H1 (cell line): Measurements from ENCODE around the gene FAAP100. TPM values are rescaled to one million over a fixed set of nuclear protein-coding genes. Genes with fewer than 3 reads are reported as not detected.

Source experiments
- CTCF ChIA-PET: fragments of 300-600 bp; sonication (Branson Sonifier 250); formaldehyde crosslinking; loops from one replicate; lab custom pipeline; 2021; ENCODE audit not compliant: partially characterized antibody; lab: Charles Lee
- POLR2A ChIA-PET: fragments of 300-600 bp; sonication (Branson Sonifier 250); formaldehyde crosslinking; loops from one replicate; lab custom pipeline; 2021; ENCODE audit warnings: inconsistent platforms; ENCODE audit not compliant: partially characterized antibody; lab: Charles Lee
- DNase-seq, 2 experiments: peaks; one replicate each; pipeline versions ENCODE4 v3.0.0 to v3.0.0-alpha.2; 2010 to 2022; ENCODE audit warnings: low spot score in 2 of 2, low read depth in 1 of 2, mixed read lengths in 1 of 2
- FAIRE-seq: peaks from 2 replicates; lab custom pipeline; 2011; peaks lifted over from hg19 to GRCh38; lab: Jason Lieb, UNC
- H2AFZ ChIP-seq: 2 replicates; pipeline ENCODE4 v1.8.1; 2012; ENCODE audit warnings: low read length, inconsistent platforms
- H2AK5ac ChIP-seq: 2 replicates; pipeline ENCODE4 v1.6.1; 2013; ENCODE audit warnings: low read depth, low read length
- H2BK120ac ChIP-seq: replicated peaks from 2 replicates; pipeline ENCODE3; 2013; ENCODE audit warnings: low read depth, low read length, inconsistent platforms
- H2BK12ac ChIP-seq: 2 replicates; pipeline ENCODE4 v1.6.1; 2013; ENCODE audit warnings: low read depth, low read length
- H2BK15ac ChIP-seq: 2 replicates; pipeline ENCODE4 v1.6.1; 2013; ENCODE audit warnings: low read length
- H2BK20ac ChIP-seq: 2 replicates; pipeline ENCODE4 v1.6.1; 2013; ENCODE audit warnings: low read length
- H2BK5ac ChIP-seq: 2 replicates; pipeline ENCODE4 v1.6.1; 2013; ENCODE audit warnings: low read depth, low read length
- H3K14ac ChIP-seq: 2 replicates; pipeline ENCODE4 v1.6.1; 2013; ENCODE audit warnings: inconsistent platforms; ENCODE audit not compliant: insufficient read length
- H3K18ac ChIP-seq: 2 replicates; pipeline ENCODE4 v1.6.1; 2013; ENCODE audit warnings: low read length; ENCODE audit errors: extremely low read depth
- H3K23ac ChIP-seq: 2 replicates; pipeline ENCODE4 v1.6.1; 2013; ENCODE audit warnings: inconsistent platforms; ENCODE audit not compliant: insufficient read length
- H3K23me2 ChIP-seq: 2 replicates; pipeline ENCODE4 v1.6.1; 2013; ENCODE audit warnings: low read depth, low read length
- H3K27ac ChIP-seq: 2 replicates; pipeline ENCODE4 v1.6.1; 2011; ENCODE audit warnings: low read depth, low read length, inconsistent platforms
- H3K27me3 ChIP-seq, 4 experiments: replicated peaks in 1 of 4; 1 replicate in 1 of 4; 2 replicates in 3 of 4; pipeline versions ENCODE4 v1.6.1 to v1.8.1; 2011 to 2013; ENCODE audit warnings: low read length in 3 of 4, mild to moderate bottlenecking in 3 of 4, inconsistent platforms in 2 of 4, mixed read lengths in 2 of 4, moderate library complexity in 1 of 4; ENCODE audit not compliant: control insufficient read depth in 3 of 4, insufficient read depth in 3 of 4; ENCODE audit errors: extremely low read depth in 1 of 4
- H3K36me3 ChIP-seq, 4 experiments: 2 replicates each; pipeline versions ENCODE4 v1.6.1 to v1.8.1; 2011 to 2013; ENCODE audit warnings: mild to moderate bottlenecking in 4 of 4, low read length in 3 of 4, moderate library complexity in 2 of 4, control low read depth in 1 of 4, inconsistent platforms in 1 of 4; ENCODE audit not compliant: insufficient read depth in 4 of 4, control insufficient read depth in 2 of 4
- H3K4ac ChIP-seq: replicated peaks from 2 replicates; pipeline ENCODE3; 2013; ENCODE audit warnings: low read length, low read depth, mixed read lengths, inconsistent platforms; ENCODE audit not compliant: insufficient read length
- H3K4me1 ChIP-seq, 4 experiments: replicated peaks in 1 of 4; 1 replicate in 1 of 4; 2 replicates in 3 of 4; pipeline versions ENCODE4 v1.6.1 to v1.8.1; 2011 to 2013; ENCODE audit warnings: low read length in 3 of 4, inconsistent platforms in 2 of 4, mixed read lengths in 1 of 4; ENCODE audit not compliant: insufficient read depth in 4 of 4, control insufficient read depth in 3 of 4
- H3K4me2 ChIP-seq, 2 experiments: 2 replicates each; pipeline versions ENCODE4 v1.6.1 to v1.8.1; 2011 to 2013; ENCODE audit warnings: low read depth in 2 of 2, low read length in 2 of 2, control low read depth in 1 of 2, inconsistent platforms in 1 of 2, mild to moderate bottlenecking in 1 of 2; ENCODE audit not compliant: insufficient read depth in 1 of 2
- H3K4me3 ChIP-seq, 4 experiments: fragments of 200-600, 300-600 bp in 1 of 4; sonication (generic), shearing (Covaris generic), sonication (Bioruptor Twin) in 1 of 4; 2 replicates each; pipeline versions ENCODE4 v1.5.1 to v1.8.1; 2011 to 2016; ENCODE audit warnings: low read length in 4 of 4, low read depth in 3 of 4, control low read depth in 2 of 4, inconsistent platforms in 2 of 4, mild to moderate bottlenecking in 2 of 4, mixed read lengths in 1 of 4, moderate library complexity in 1 of 4; ENCODE audit not compliant: insufficient read depth in 2 of 4; ENCODE audit errors: extremely low read depth in 1 of 4
- H3K56ac ChIP-seq: replicated peaks from 2 replicates; pipeline ENCODE3; 2013; ENCODE audit warnings: low read depth, mild to moderate bottlenecking, mixed read lengths, low read length, inconsistent platforms; ENCODE audit not compliant: insufficient read length
- H3K79me1 ChIP-seq: 2 replicates; pipeline ENCODE4 v1.6.1; 2013; ENCODE audit warnings: low read depth, low read length, control low read depth
- H3K79me2 ChIP-seq, 2 experiments: 2 replicates each; pipeline versions ENCODE4 v1.6.1 to v1.8.1; 2012 to 2013; ENCODE audit warnings: low read length in 2 of 2, mild to moderate bottlenecking in 2 of 2, inconsistent platforms in 1 of 2; ENCODE audit not compliant: insufficient read depth in 2 of 2, control insufficient read depth in 1 of 2
- H3K9ac ChIP-seq, 4 experiments: replicated peaks in 1 of 4; 1 replicate in 1 of 4; 2 replicates in 3 of 4; pipeline versions ENCODE4 v1.6.1 to v1.8.1; 2011 to 2013; ENCODE audit warnings: low read depth in 3 of 4, low read length in 3 of 4, control low read depth in 2 of 4, mild to moderate bottlenecking in 2 of 4, moderate library complexity in 2 of 4, inconsistent platforms in 1 of 4; ENCODE audit errors: extremely low read depth in 1 of 4
- H3K9me3 ChIP-seq, 2 experiments: 2 replicates each; pipeline versions ENCODE4 v1.6.1 to v1.8.1; 2012 to 2013; ENCODE audit warnings: mild to moderate bottlenecking in 2 of 2, moderate library complexity in 2 of 2, control low read depth in 1 of 2, inconsistent platforms in 1 of 2, low read depth in 1 of 2, low read length in 1 of 2, mixed read lengths in 1 of 2; ENCODE audit not compliant: insufficient read depth in 2 of 2
- H4K20me1 ChIP-seq, 2 experiments: replicated peaks in 1 of 2; 2 replicates each; pipeline versions ENCODE3 to v1.8.1; 2011 to 2013; ENCODE audit warnings: inconsistent platforms in 2 of 2, low read length in 2 of 2, mild to moderate bottlenecking in 1 of 2; ENCODE audit not compliant: insufficient read depth in 2 of 2, control insufficient read depth in 1 of 2
- H4K5ac ChIP-seq: 2 replicates; pipeline ENCODE4 v1.6.1; 2013; ENCODE audit warnings: low read length, low read depth, mixed read lengths, inconsistent platforms; ENCODE audit not compliant: insufficient read length
- H4K8ac ChIP-seq: 2 replicates; pipeline ENCODE4 v1.8.0; 2013; ENCODE audit warnings: mild to moderate bottlenecking, moderate library complexity, low read length, inconsistent platforms; ENCODE audit not compliant: insufficient read depth; ENCODE audit errors: extremely low read depth
- H4K91ac ChIP-seq: replicated peaks from 2 replicates; pipeline ENCODE3; 2013; ENCODE audit warnings: low read length, mixed read lengths, inconsistent platforms; ENCODE audit not compliant: insufficient read length
- ASH2L ChIP-seq: fragments of 200-600, 300-600 bp; sonication (generic); IDR thresholded peaks from one replicate; pipeline ENCODE4 v1.7.1; 2017; ENCODE audit warnings: low read length
- CREB1 ChIP-seq: IDR thresholded peaks from 2 replicates; pipeline ENCODE4 v1.6.1; 2012; ENCODE audit warnings: inconsistent platforms
- E2F6 ChIP-seq: IDR thresholded peaks from 2 replicates; pipeline ENCODE4 v1.6.1; 2012; ENCODE audit warnings: inconsistent platforms
- GABPA ChIP-seq: IDR thresholded peaks from 2 replicates; pipeline ENCODE4 v1.6.1; 2011; ENCODE audit warnings: mild to moderate bottlenecking, low read length, moderate library complexity, borderline replicate concordance; ENCODE audit not compliant: insufficient read depth
- GTF2F1 ChIP-seq: IDR thresholded peaks from 2 replicates; pipeline ENCODE4 v1.6.1; 2012; ENCODE audit warnings: low read depth, low read length, improper control_type of control experiment, borderline replicate concordance
- HDAC6 ChIP-seq: IDR thresholded peaks from one replicate; pipeline ENCODE4 v1.7.1; 2012; ENCODE audit warnings: low read depth, mild to moderate bottlenecking, inconsistent platforms, low read length, moderate library complexity
- JUND ChIP-seq: IDR thresholded peaks from 2 replicates; pipeline ENCODE4 v1.6.1; 2011; ENCODE audit warnings: mild to moderate bottlenecking, improper control_type of control experiment, low read length
- RFX5 ChIP-seq: IDR thresholded peaks from 2 replicates; pipeline ENCODE4 v1.6.1; 2011; ENCODE audit warnings: low read depth, low read length, improper control_type of control experiment, borderline replicate concordance
- SIRT6 ChIP-seq: IDR thresholded peaks from one replicate; pipeline ENCODE4 v1.7.1; 2012; ENCODE audit warnings: low read length, inconsistent platforms
- TAF7 ChIP-seq: optimal IDR thresholded peaks from 2 replicates; pipeline ENCODE3; 2011; ENCODE audit warnings: low read depth, mild to moderate bottlenecking, inconsistent platforms, low read length, moderate library complexity, borderline replicate concordance
- TBP ChIP-seq: IDR thresholded peaks from 2 replicates; pipeline ENCODE4 v1.6.1; 2011; ENCODE audit warnings: low read depth, low read length, improper control_type of control experiment
- YY1 ChIP-seq: IDR thresholded peaks from 2 replicates; pipeline ENCODE4 v1.6.1; 2011; ENCODE audit warnings: low read depth, mild to moderate bottlenecking, low read length
- WGBS, 2 experiments: shearing (Covaris generic) in 1 of 2; methylation state at CpG; one replicate each; pipeline versions ENCODE4 v1.1.6 to v1.1.7; 2013 to 2015; ENCODE audit warnings: low lambda C conversion rate in 2 of 2, mixed read lengths in 2 of 2, inconsistent platforms in 1 of 2, low coverage in 1 of 2, missing lambda C conversion rate in 1 of 2; ENCODE audit not compliant: insufficient replicate concordance in 2 of 2, insufficient coverage in 1 of 2, insufficient read length in 1 of 2; ENCODE audit errors: extremely low coverage in 1 of 2, missing lambda C conversion rate in 1 of 2; 5-methylcytosine and 5-hydroxymethylcytosine counted together
- polyA plus RNA-seq, 7 experiments: library from polyadenylated mRNA; depleted of rRNA in 3 of 7; stranded (reverse) in 5 of 7; unstranded in 2 of 7; fragments of >200 nt in 5 of 7; fragments of 200-250 nt in 2 of 7; gene quantifications; 1 replicate in 5 of 7; 2 replicates in 1 of 7; 4 replicates in 1 of 7; pipeline versions ENCODE4 v1.2.1 to v1.2.3, GENCODE V29; 2011 to 2013; ENCODE audit warnings: missing spikeins in 2 of 7, mixed read lengths in 2 of 7
- total RNA-seq: library from RNA; stranded (reverse); fragmentation: NEBNext Ultra II Directional; extraction: Animal tissue kit (Norgen Biotek cat#: 25700); gene quantifications from 2 replicates; pipeline ENCODE4 v1.2.1, GENCODE V29; 2021
- TF ChIP-seq, protein P1 (sequence below): IDR thresholded peaks from 2 replicates; pipeline ENCODE4 v1.6.1; 2012; ENCODE audit warnings: inconsistent platforms

FAAP100 gene
- total and polyA plus RNA-seq, 2 of the 8 experiments (the other 6 are each of a cell fraction or from before 2014, with no cell fraction given) = 23.2 to 41.8 TPM

- peak overlapping the region; percentile 85 to 87 for H3K4me2 ChIP-seq
- peaks cover 4% of the 10 kb centered on the region; the same call in 1 of the 2 replicates for H3K79me1 ChIP-seq
- H3K36me3 ChIP-seq = peaks cover 0 to 20% (median 16%) of the 10 kb centered on the region in 4 experiments; a peak in 6 of 8 replicates
- peaks cover 0 to 10% of the 10 kb centered on the region in 2 experiments; a peak in 1 of 4 replicates for H3K79me2 ChIP-seq
- H3K27ac ChIP-seq = no peak overlapping the region
- no peak overlapping the region for H3K18ac ChIP-seq
- peaks cover 9% of the 10 kb centered on the region; the same call in 1 of the 2 replicates for H3K23me2 ChIP-seq
- peaks cover 3 to 17% (median 8%) of the 10 kb centered on the region in 4 experiments for H3K4me1 ChIP-seq
- H3K27me3 ChIP-seq = no peaks in the 10 kb centered on the region
- no peak overlapping the region for H2BK15ac ChIP-seq
- H2BK20ac ChIP-seq = no peak overlapping the region
- H2AK5ac ChIP-seq = no peak overlapping the region
- H4K91ac ChIP-seq = no peak overlapping the region
- H4K5ac ChIP-seq = no peak overlapping the region
- H2BK120ac ChIP-seq = no peak overlapping the region
- H3K23ac ChIP-seq = no peak overlapping the region
- H2BK12ac ChIP-seq = no peak overlapping the region
- FAIRE-seq (no peak), DNase-seq (no peak)
- POLR2A ChIA-PET = interaction anchor here (1.1 to 5.0 kb wide), 5 partner anchors 13 to 153 kb away, joined by 3 to 50 read pairs (median 16); partner anchors contain the start of gene ACTG1
- CTCF ChIA-PET = interaction anchor here (1.7 to 2.8 kb wide), 4 partner anchors 9 to 110 kb away, joined by 4 to 8 read pairs (median 5); no protein-coding TSS in a partner anchor
- H3K14ac ChIP-seq = no peak overlapping the region
- WGBS, 2 experiments = 90% methylated on average over 27 of the region's 27 CpGs; no CpG with 5 or more reads in 1 of the 2 experiments
- H3K56ac ChIP-seq = no peak overlapping the region
- no peak overlapping the region for H3K4ac ChIP-seq
- peak overlapping the region; percentile 69 to 94 (median 84) for H3K4me3 ChIP-seq
- H3K9me3 ChIP-seq = no peaks in the 10 kb centered on the region
- peak overlapping the region in 3 of 4 experiments; percentile 15 to 24 (median 20); a peak in 1 of 7 replicates for H3K9ac ChIP-seq
- H4K8ac ChIP-seq = no peak overlapping the region
- peaks cover 0 to 23% of the 10 kb centered on the region in 2 experiments for H4K20me1 ChIP-seq
- no peak overlapping the region for H2BK5ac ChIP-seq
- H2AFZ ChIP-seq = no peak overlapping the region
- TF ChIP-seq SIRT6 = no peak
- TF ChIP-seq TBP = no peak
- TF ChIP-seq RFX5 = no peak
- TF ChIP-seq E2F6 = no peak
- TF ChIP-seq, protein P1, sequence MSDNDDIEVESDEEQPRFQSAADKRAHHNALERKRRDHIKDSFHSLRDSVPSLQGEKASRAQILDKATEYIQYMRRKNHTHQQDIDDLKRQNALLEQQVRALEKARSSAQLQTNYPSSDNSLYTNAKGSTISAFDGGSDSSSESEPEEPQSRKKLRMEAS = no peak
- TF ChIP-seq ASH2L = no peak
- no peak for TF ChIP-seq TAF7
- TF ChIP-seq JUND = no peak
- no peak for TF ChIP-seq GABPA
- TF ChIP-seq YY1 = no peak
- TF ChIP-seq GTF2F1 = no peak
- TF ChIP-seq CREB1 = no peak
- TF ChIP-seq HDAC6 = no peak
These were observed 1.2 kb downstream of the FAAP100 start for GRCh38 chr17:81550830-81551457.
